Tibial nerve (tissue), 4 donors: ENCODE results near the gene ADRA2B. TPM values are rescaled to one million over a fixed set of nuclear protein-coding genes. Genes with fewer than 3 reads are reported as not detected.

Experiments
- DNase-seq, 2 donors: peaks; one replicate each; pipeline ENCODE4 v3.0.0-alpha.2; 2019; ENCODE audit warnings: low spot score in 2 of 2
- H3K27ac ChIP-seq, 4 donors: fragments of 200-600 bp; sonication (generic) in 3 of 4; one replicate each; pipeline ENCODE4 v1.5.1; 2017 to 2019; ENCODE audit warnings: mild to moderate bottlenecking in 1 of 4
- H3K27me3 ChIP-seq, 2 donors: fragments of 200-600 bp; sonication (generic) in 1 of 2; one replicate each; pipeline versions ENCODE4 v1.5.1 to v1.6.0; 2017 to 2019
- H3K36me3 ChIP-seq, 3 donors: fragments of 200-600 bp; sonication (generic); one replicate each; pipeline ENCODE4 v1.5.1; 2018 to 2019
- H3K4me1 ChIP-seq, 4 donors: fragments of 200-600 bp; sonication (generic) in 3 of 4; one replicate each; pipeline ENCODE4 v1.5.1; 2017 to 2019
- H3K4me3 ChIP-seq, 4 donors: fragments of 200-600 bp; sonication (generic) in 3 of 4; one replicate each; pipeline ENCODE4 v1.5.1; 2017 to 2019; ENCODE audit warnings: mild to moderate bottlenecking in 1 of 4, moderate library complexity in 1 of 4
- H3K9me3 ChIP-seq, 4 donors: fragments of 200-600 bp; sonication (generic) in 3 of 4; one replicate each; pipeline ENCODE4 v1.5.1; 2017 to 2019
- CTCF ChIP-seq, 5 experiments: fragments of 200-600 bp in 3 of 5; fragments of 450-650 bp in 2 of 5; sonication (generic) in 3 of 5; IDR thresholded peaks; one replicate each; pipeline ENCODE4 v1.5.1; 2016 to 2019; ENCODE audit warnings: antibody characterized with exemption in 5 of 5, mild to moderate bottlenecking in 3 of 5, moderate library complexity in 2 of 5
- EP300 ChIP-seq, 2 donors: sonication (generic); formaldehyde crosslinking; IDR thresholded peaks; one replicate each; pipeline ENCODE4 v1.6.1; 2017; ENCODE audit warnings: antibody characterized with exemption in 2 of 2, mild to moderate bottlenecking in 1 of 2
- POLR2A ChIP-seq, 2 donors: fragments of 450-650 bp; IDR thresholded peaks; one replicate each; pipeline ENCODE4 v1.6.1; 2017; ENCODE audit warnings: antibody characterized with exemption in 2 of 2, mild to moderate bottlenecking in 2 of 2, moderate library complexity in 2 of 2
- WGBS, 2 donors: methylation state at CpG; one replicate each; pipeline ENCODE4 v1.1.5; 2018; 5-methylcytosine and 5-hydroxymethylcytosine counted together
- total RNA-seq, 4 donors: library from RNA; depleted of rRNA; stranded (reverse); fragments of >200 nt; gene quantifications; one replicate each; pipeline ENCODE4 v1.1.0, GENCODE V29; 2016

Gene ADRA2B
- total RNA-seq, 4 donors from 2014 or later, result 2.1 to 5.0 (median 4.7) TPM

- H3K27me3 ChIP-seq, result peaks cover 0 to 21% of the 10 kb centered on the region in 2 donors
- H3K4me3 ChIP-seq, result no peak overlapping the region
- no peak overlapping the region for H3K27ac ChIP-seq
- peaks cover 0 to 29% (median 3%) of the 10 kb centered on the region in 4 donors for H3K4me1 ChIP-seq
- no peaks in the 10 kb centered on the region for H3K9me3 ChIP-seq
- H3K36me3 ChIP-seq, result no peaks in the 10 kb centered on the region
- no peak for DNase-seq
- 88% methylated on average over 7 of the region's 7 CpGs for WGBS, 2 donors
- TF ChIP-seq CTCF (IDR thresholded peaks at IDR 0.05) (no peak), POLR2A (IDR thresholded peaks at IDR 0.05) (no peak), EP300 (IDR thresholded peaks at IDR 0.05) (no peak)
These were observed 4.4 kb downstream of the ADRA2B start for GRCh38 chr2:96111823-96112500.

- WGBS, 2 donors, result 79 to 83% methylated on average over 4 of the region's 4 CpGs
- H3K9me3 ChIP-seq, result peaks cover 0 to 4% (median 0%) of the 10 kb centered on the region in 4 donors
- peaks cover 0 to 18% of the 10 kb centered on the region in 2 donors for H3K27me3 ChIP-seq
- no peaks in the 10 kb centered on the region for H3K36me3 ChIP-seq
- peaks cover 0 to 22% (median 1%) of the 10 kb centered on the region in 4 donors for H3K4me1 ChIP-seq
- TF ChIP-seq POLR2A (IDR thresholded peaks at IDR 0.05) (no peak), CTCF (IDR thresholded peaks at IDR 0.05) (no peak), EP300 (IDR thresholded peaks at IDR 0.05) (no peak)
- no peak overlapping the region for H3K4me3 ChIP-seq
- no peak overlapping the region for H3K27ac ChIP-seq
- no peak for DNase-seq
These were observed 5.1 kb downstream of the ADRA2B start for GRCh38 chr2:96111257-96111640.

DNA sequence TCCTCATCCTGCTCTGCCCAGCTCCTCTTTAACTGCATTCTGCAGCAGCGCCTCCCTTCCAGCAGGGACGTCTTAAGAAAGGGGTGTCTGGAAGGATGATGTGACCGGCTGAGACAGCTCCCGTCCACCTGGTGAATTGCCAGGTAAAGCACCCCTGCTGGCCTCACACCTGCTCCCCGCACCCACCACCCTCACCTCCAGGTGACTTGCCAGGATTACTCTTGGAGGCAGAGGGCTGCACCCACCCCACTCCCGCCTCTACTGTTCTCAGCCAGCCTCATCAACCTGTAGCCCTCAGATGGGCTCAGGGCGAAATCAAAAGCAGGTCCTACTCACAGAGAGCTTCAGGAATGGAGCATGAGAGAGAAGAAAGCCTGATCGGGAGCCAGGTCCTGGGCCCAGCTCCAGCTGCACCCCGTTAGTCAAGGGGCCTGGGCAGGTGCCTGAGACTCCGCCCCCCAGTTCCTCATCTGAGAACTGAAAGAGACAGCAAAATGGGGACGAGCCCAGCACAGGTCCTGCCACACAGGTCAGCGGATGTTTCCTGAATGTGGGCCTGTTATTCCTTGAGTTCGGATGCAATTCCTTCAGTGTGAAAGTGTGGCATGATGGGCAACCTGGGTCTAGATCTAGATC lies 5.6 kb downstream of the ADRA2B start:
- H3K4me1 ChIP-seq, result peaks cover 0 to 17% (median 0%) of the 10 kb centered on the region in 4 donors
- no peaks in the 10 kb centered on the region for H3K36me3 ChIP-seq
- peaks cover 0 to 9% (median 1%) of the 10 kb centered on the region in 4 donors for H3K9me3 ChIP-seq
- DNase-seq, result no peak
- peaks cover 0 to 13% of the 10 kb centered on the region in 2 donors for H3K27me3 ChIP-seq
- no peak for TF ChIP-seq POLR2A (IDR thresholded peaks at IDR 0.05)
- TF ChIP-seq CTCF (IDR thresholded peaks at IDR 0.05), result no peak
- no peak for TF ChIP-seq EP300 (IDR thresholded peaks at IDR 0.05)
- H3K27ac ChIP-seq, result no peak overlapping the region
- H3K4me3 ChIP-seq, result no peak overlapping the region
- 83 to 90% methylated on average over 9 to 13 of the region's 13 CpGs for WGBS, 2 donors

GRCh38 chr2:96109931-96110511 lies 6.3 kb downstream of the ADRA2B start:
- DNase-seq, result no peak
- Histone ChIP-seq H3K27ac (no peak overlapping the region), H3K27me3 (peaks cover 0 to 6% of the 10 kb centered on the region in 2 donors), H3K4me3 (no peak overlapping the region), H3K36me3 (no peaks in the 10 kb centered on the region), H3K4me1 (peaks cover 0 to 15% (median 0%) of the 10 kb centered on the region in 4 donors), H3K9me3 (peaks cover 0 to 17% (median 4%) of the 10 kb centered on the region in 4 donors)
- TF ChIP-seq CTCF (IDR thresholded peaks at IDR 0.05) (no peak), EP300 (IDR thresholded peaks at IDR 0.05) (no peak), POLR2A (IDR thresholded peaks at IDR 0.05) (no peak)
- 94 to 97% methylated on average over 2 to 3 of the region's 3 CpGs for whole genome bisulfite sequencing, 2 donors

- peak overlapping the region in 1 of 4 donors; percentile 54 for H3K27ac ChIP-seq
- WGBS, 2 donors, result 39 to 51% methylated on average over 2 of the region's 3 CpGs
- H3K4me3 ChIP-seq, result peak overlapping the region in 1 of 4 donors; percentile 21
- H3K36me3 ChIP-seq, result no peaks in the 10 kb centered on the region
- H3K27me3 ChIP-seq, result no peaks in the 10 kb centered on the region
- TF ChIP-seq EP300 (IDR thresholded peaks at IDR 0.05), result no peak
- TF ChIP-seq CTCF (IDR thresholded peaks at IDR 0.05), result no peak
- no peak for TF ChIP-seq POLR2A (IDR thresholded peaks at IDR 0.05)
- H3K4me1 ChIP-seq, result peaks cover 0 to 15% (median 0%) of the 10 kb centered on the region in 4 donors
- H3K9me3 ChIP-seq, result peaks cover 0 to 21% (median 4%) of the 10 kb centered on the region in 4 donors
- no peak for DNase-seq
These were observed 7.0 kb downstream of the ADRA2B start for GRCh38 chr2:96109361-96109680.
